HepG2 (cell line): ENCODE measurements around the gene LRRC39. TPM values are rescaled to one million over a fixed set of nuclear protein-coding genes. Genes with fewer than 3 reads are reported as not detected.

ENCODE experiments used
- AHDC1 ChIP-seq: sonication (generic); formaldehyde crosslinking; IDR thresholded peaks from 2 replicates; pipeline ENCODE4 v1.5.1; 2020; ENCODE audit warnings: mild to moderate bottlenecking, missing genetic modification reagents, borderline replicate concordance
- FOXP1 ChIP-seq, 2 experiments: fragments of 450-650 bp in 1 of 2; IDR thresholded peaks; 2 replicates each; pipeline ENCODE4 v1.6.1; 2017 to 2018; ENCODE audit warnings: antibody characterized with exemption in 1 of 2
- GABPA ChIP-seq, 2 experiments: IDR thresholded peaks; 2 replicates each; pipeline ENCODE4 v1.6.1; 2011 to 2016; ENCODE audit warnings: low read depth in 2 of 2, low read length in 1 of 2, missing biosample characterization in 1 of 2, missing genetic modification characterization in 1 of 2
- GATAD1 ChIP-seq: IDR thresholded peaks from 2 replicates; pipeline ENCODE4 v1.6.1; 2016; ENCODE audit warnings: missing genetic modification reagents, missing compliant biosample characterization
- HMG20A ChIP-seq: IDR thresholded peaks from 2 replicates; pipeline ENCODE4 v1.6.1; 2016; ENCODE audit warnings: borderline replicate concordance
- KDM3A ChIP-seq: IDR thresholded peaks from 2 replicates; pipeline ENCODE4 v1.6.1; 2018; ENCODE audit warnings: low read depth, missing compliant biosample characterization
- KMT2B ChIP-seq: IDR thresholded peaks from 2 replicates; pipeline ENCODE4 v1.6.1; 2016; ENCODE audit warnings: missing genetic modification reagents, missing compliant biosample characterization
- MNT ChIP-seq: fragments of 450-650 bp; IDR thresholded peaks from 2 replicates; pipeline ENCODE4 v1.6.1; 2016
- NR2F1 ChIP-seq, 2 experiments: fragments of 450-650 bp in 1 of 2; formaldehyde crosslinking in 1 of 2; IDR thresholded peaks; 2 replicates each; pipeline versions ENCODE4 v1.5.0 to v1.6.1; 2016 to 2020; ENCODE audit warnings: mild to moderate bottlenecking in 1 of 2, missing compliant biosample characterization in 1 of 2, missing genetic modification reagents in 1 of 2, moderate library complexity in 1 of 2
- ZMYM3 ChIP-seq: sonication (generic); formaldehyde crosslinking; IDR thresholded peaks from 2 replicates; pipeline ENCODE4 v1.5.1; 2020; ENCODE audit warnings: mild to moderate bottlenecking, missing genetic modification reagents
- ZNF30 ChIP-seq: sonication (generic); formaldehyde crosslinking; IDR thresholded peaks from 2 replicates; pipeline ENCODE4 v1.5.0; 2020; ENCODE audit warnings: mild to moderate bottlenecking, missing genetic modification reagents
- ZNF530 ChIP-seq: sonication (generic); formaldehyde crosslinking; IDR thresholded peaks from 2 replicates; pipeline ENCODE4 v1.5.0; 2020; ENCODE audit warnings: low read depth, mild to moderate bottlenecking, missing genetic modification reagents
- polyA plus RNA-seq, 8 experiments: library from polyadenylated mRNA; depleted of rRNA in 3 of 8; stranded (reverse) in 7 of 8; unstranded in 1 of 8; fragments of >200 nt; fragmentation: Illumina TruSeq in 4 of 8; extraction: Trizol in 4 of 8; gene quantifications; 2 replicates each; pipeline versions ENCODE4 v1.2.1 to v1.2.3, GENCODE V29; 2011 to 2016; ENCODE audit warnings: low read depth in 4 of 8, missing spikeins in 1 of 8, mixed read lengths in 1 of 8; ENCODE audit not compliant: insufficient read depth in 1 of 8
- total RNA-seq, 5 experiments: library from RNA; depleted of rRNA; stranded (reverse); fragments of >200 nt; fragmentation: Illumina TruSeq; extraction: Trizol; gene quantifications; 2 replicates each; pipeline ENCODE4 v1.2.3, GENCODE V29; 2016; ENCODE audit warnings: low read depth in 1 of 5
- TF ChIP-seq, protein P1 (sequence below): sonication (generic); formaldehyde crosslinking; IDR thresholded peaks from 2 replicates; pipeline ENCODE4 v1.4.0; 2020; ENCODE audit warnings: low read depth, missing genetic modification reagents
- TF ChIP-seq, protein P2 (sequence below): sonication (generic); formaldehyde crosslinking; IDR thresholded peaks from 2 replicates; pipeline ENCODE4 v1.4.0; 2020; ENCODE audit warnings: missing genetic modification reagents

Gene LRRC39
- total and polyA plus RNA-seq, 2 of the 13 experiments (the other 11 are each of a cell fraction or from before 2014, with no cell fraction given), result 0.07 to 0.32 TPM

- no peak for TF ChIP-seq GABPA (IDR thresholded peaks at IDR 0.05; ENCODE audit: low read depth, low read length)
- peak; percentile 47; the same call in 1 of the 2 replicates for TF ChIP-seq GABPA (CRISPR knock-in tag; IDR thresholded peaks at IDR 0.05; ENCODE audit: low read depth)
- TF ChIP-seq AHDC1 (CRISPR knock-in tag), result peak; percentile 60; the same call in 1 of the 2 replicates
- TF ChIP-seq FOXP1 (IDR thresholded peaks at IDR 0.05), result no peak
- peak; percentile 68 for TF ChIP-seq FOXP1 (CRISPR knock-in tag; IDR thresholded peaks at IDR 0.05)
- TF ChIP-seq KDM3A (CRISPR knock-in tag), result no peak
- TF ChIP-seq NR2F1 (CRISPR knock-in tag; IDR thresholded peaks at IDR 0.05), result peak; percentile 35 to 93; a peak in 3 of 4 replicates
- 0 out of 2 replicates have a peak, but pooled peaks have one; percentile 16 for TF ChIP-seq ZMYM3 (CRISPR knock-in tag)
- TF ChIP-seq KMT2B (CRISPR knock-in tag), result peak; percentile 42; the same call in 1 of the 2 replicates
- TF ChIP-seq, protein P1, sequence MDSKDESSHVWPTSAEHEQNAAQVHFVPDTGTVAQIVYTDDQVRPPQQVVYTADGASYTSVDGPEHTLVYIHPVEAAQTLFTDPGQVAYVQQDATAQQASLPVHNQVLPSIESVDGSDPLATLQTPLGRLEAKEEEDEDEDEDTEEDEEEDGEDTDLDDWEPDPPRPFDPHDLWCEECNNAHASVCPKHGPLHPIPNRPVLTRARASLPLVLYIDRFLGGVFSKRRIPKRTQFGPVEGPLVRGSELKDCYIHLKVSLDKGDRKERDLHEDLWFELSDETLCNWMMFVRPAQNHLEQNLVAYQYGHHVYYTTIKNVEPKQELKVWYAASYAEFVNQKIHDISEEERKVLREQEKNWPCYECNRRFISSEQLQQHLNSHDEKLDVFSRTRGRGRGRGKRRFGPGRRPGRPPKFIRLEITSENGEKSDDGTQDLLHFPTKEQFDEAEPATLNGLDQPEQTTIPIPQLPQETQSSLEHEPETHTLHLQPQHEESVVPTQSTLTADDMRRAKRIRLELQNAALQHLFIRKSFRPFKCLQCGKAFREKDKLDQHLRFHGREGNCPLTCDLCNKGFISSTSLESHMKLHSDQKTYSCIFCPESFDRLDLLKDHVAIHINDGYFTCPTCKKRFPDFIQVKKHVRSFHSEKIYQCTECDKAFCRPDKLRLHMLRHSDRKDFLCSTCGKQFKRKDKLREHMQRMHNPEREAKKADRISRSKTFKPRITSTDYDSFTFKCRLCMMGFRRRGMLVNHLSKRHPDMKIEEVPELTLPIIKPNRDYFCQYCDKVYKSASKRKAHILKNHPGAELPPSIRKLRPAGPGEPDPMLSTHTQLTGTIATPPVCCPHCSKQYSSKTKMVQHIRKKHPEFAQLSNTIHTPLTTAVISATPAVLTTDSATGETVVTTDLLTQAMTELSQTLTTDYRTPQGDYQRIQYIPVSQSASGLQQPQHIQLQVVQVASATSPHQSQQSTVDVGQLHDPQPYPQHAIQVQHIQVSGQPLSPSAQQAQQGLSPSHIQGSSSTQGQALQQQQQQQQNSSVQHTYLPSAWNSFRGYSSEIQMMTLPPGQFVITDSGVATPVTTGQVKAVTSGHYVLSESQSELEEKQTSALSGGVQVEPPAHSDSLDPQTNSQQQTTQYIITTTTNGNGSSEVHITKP (CRISPR knock-in tag), result no peak
- 0 out of 2 replicates have a peak, but pooled peaks have one; percentile 17 for TF ChIP-seq GATAD1 (CRISPR knock-in tag)
- TF ChIP-seq ZNF530 (CRISPR knock-in tag), result no peak
- TF ChIP-seq MNT, result peak; percentile 65
- TF ChIP-seq, protein P2, sequence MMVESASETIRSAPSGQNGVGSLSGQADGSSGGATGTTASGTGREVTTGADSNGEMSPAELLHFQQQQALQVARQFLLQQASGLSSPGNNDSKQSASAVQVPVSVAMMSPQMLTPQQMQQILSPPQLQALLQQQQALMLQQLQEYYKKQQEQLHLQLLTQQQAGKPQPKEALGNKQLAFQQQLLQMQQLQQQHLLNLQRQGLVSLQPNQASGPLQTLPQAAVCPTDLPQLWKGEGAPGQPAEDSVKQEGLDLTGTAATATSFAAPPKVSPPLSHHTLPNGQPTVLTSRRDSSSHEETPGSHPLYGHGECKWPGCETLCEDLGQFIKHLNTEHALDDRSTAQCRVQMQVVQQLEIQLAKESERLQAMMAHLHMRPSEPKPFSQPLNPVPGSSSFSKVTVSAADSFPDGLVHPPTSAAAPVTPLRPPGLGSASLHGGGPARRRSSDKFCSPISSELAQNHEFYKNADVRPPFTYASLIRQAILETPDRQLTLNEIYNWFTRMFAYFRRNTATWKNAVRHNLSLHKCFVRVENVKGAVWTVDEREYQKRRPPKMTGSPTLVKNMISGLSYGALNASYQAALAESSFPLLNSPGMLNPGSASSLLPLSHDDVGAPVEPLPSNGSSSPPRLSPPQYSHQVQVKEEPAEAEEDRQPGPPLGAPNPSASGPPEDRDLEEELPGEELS, result peak; percentile 79
- no peak for TF ChIP-seq ZNF30 (CRISPR knock-in tag)
- TF ChIP-seq HMG20A (CRISPR knock-in tag), result peak; percentile 26; the same call in 1 of the 2 replicates
These were observed 47.4 kb downstream of the LRRC39 start (continued) for GRCh38 chr1:100130552-100131077.
